T47D (cell line): ENCODE data around the gene SURF6.
"Not testable (repeated sequence)": the region's sequence is repeated elsewhere in the genome, so short reads cannot be mapped to it uniquely, and the experiment has no call there.

Source experiments
- DNase-seq, 2 experiments: peaks; one replicate each; pipeline versions ENCODE4 v3.0.0 to v3.0.0-alpha.2; 2011 to 2012; ENCODE audit warnings: low read depth in 1 of 2, low spot score in 1 of 2
- JUND ChIP-seq: IDR thresholded peaks from 2 replicates; pipeline ENCODE4 v1.6.1; 2012; ENCODE audit warnings: low read depth
- in situ Hi-C: cut with HindIII; loops from 2 replicates; pipeline ENCODE4 v1.10.0; 2016; ENCODE audit warnings: low sequenced_read_pairs, low pct_unique_long_range_greater_than_20kb

SURF6 gene

DNA sequence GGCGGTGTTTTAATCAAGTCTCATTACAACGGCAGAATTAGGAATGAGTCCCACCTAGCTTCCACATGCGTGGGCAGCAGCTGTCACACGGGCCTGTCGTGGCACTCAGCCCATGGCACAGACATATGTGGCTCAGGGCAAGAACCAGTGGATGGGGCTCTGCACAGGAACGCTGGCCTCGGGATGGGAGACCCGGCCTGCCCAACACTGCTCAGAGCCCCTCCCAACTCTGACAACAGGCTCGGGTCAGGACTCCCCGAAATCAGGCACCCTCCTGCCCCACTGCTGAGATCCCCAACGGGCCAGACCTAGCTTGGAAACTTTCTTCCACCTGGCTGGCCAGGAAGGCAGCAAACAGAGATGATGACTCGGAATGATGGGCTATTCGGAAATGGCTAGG, 4.9 kb upstream of the SURF6 start:
- TF ChIP-seq JUND, result no peak
- DNase-seq, result no peak
- in situ Hi-C loops, result no loop called here

DNA sequence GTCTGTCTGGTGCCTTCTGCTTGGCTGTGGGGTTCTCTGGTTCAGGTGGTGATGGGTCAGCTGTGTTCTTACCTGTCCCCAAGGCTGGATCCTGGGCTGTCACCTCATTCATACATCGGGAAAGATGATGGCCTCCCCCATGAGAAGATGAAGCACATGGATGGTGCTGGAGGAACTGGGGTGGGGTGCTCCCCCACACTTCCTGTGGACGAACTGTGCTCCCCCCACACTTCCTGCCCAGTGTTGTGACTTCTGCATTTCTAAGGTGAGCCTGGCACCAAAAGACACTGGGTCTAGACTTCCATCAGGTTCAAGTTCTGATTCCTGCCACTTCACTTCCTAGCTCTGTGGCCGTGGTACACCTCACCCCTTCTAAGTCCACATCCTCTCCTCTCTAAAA, 4.3 kb upstream of the SURF6 start:
- no peak for DNase-seq
- in situ Hi-C loops, result no loop called here

DNA sequence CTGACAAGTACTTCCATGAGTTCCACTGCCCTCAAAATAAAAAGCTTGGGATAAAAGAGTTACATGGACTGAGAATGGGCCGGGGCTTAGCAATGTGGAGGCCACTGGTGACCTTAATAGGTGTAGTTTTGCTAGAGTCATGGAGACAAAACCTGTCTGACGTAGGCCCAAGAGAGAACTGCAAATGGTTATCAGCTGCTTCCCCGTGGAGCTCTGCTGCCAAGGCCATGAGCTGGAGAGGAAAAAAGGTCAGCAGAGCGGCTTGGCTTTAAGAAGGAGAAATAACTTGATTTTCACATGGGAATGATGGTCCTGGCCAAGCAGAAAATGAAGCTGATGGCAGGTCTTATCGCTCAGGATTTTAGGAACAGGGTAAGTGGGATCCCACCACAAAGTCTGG, 3.7 kb upstream of the SURF6 start:
- no peak for DNase-seq
- in situ Hi-C loops, result no loop called here
- no peak for TF ChIP-seq JUND

More for the DNA sequence above, 4.3 kb upstream of the SURF6 start:
- no peak for TF ChIP-seq JUND

DNA sequence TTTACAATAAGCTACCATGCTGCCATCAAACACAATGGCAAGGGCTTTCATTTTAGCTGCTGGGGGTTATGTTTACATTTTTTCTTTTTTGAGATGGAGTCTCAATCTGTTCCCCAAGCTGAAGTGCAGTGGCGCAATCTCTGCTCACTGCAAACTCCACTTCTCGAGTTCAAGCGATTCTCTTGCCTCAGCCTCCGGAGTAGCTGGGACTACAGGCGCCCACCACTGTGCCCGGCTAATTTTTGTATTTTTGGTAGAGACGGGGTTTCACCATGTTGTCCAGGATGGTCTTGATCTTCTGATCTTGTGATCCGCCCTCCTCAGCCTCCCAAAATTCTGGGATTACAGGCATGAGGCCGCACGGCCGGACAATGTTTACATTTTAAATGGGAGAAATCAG, 1.1 kb downstream of the SURF6 start:
- DNase-seq, in situ Hi-C loops: not testable (repeated sequence)

DNA sequence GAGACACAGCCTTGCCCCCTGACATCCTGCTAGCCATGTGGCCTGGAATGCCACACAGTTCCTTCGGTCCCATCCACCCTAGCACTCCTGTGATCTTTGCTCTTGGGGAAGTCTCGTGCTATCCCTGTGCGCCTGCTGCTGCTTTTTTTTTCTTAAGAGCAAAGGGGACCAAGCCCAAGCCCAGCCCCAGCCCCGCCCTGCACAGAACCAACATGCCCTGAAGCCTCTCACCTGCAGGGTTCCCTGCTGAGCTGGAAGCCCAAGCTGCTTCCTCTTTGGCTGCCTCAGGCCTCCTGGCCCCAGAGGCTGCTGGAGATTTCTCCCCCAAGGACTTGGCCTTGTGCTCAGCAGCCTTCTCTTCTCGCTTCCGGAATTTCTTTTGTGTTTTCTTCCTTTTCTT, 1.8 kb downstream of the SURF6 start:
- in situ Hi-C loops, result no loop called here
- DNase-seq, result no peak
- TF ChIP-seq JUND, result no peak

DNA sequence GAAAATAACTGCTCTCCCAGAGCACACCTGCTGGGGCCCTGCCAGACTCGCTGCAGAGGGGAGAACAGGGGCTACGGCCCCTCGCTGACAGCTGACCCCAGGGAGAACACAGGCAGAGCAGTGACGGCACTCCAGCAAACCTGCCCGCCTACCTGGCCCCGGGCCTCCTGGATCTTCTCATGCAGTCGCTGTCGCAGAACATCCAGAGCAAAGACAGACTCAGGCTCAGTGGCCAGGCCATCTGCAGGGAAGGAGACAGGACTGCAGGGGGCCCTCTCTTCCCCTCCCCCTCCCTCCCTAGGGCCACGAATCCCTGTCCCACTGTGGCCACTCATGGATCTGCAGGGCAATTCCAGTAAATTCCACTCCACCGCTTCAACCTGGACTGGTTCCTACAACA, 2.4 kb downstream of the SURF6 start:
- no peak for TF ChIP-seq JUND
- DNase-seq, result no peak
- in situ Hi-C loops, result no loop called here

DNA sequence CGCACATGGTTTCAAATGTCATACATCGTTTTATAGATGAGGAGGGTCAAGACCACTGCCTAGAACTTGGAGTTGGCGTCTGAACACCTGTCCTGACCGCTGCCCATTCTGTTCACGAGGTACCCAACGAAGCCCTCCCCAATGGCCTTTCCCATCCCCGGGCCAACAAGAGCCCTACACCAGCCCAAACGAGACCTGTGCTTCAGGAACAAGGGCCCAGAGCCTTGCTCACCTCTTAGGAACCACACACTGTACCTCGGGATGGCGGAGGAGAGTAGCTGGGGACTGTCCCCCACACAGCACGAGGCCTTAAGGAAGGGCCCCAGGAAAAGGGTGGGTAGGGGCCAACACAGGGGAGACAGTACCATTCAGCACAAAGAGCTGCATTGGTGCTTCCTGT, 3.0 kb downstream of the SURF6 start:
- no peak for TF ChIP-seq JUND
- DNase-seq, result no peak
- in situ Hi-C loops, result no loop called here

DNA sequence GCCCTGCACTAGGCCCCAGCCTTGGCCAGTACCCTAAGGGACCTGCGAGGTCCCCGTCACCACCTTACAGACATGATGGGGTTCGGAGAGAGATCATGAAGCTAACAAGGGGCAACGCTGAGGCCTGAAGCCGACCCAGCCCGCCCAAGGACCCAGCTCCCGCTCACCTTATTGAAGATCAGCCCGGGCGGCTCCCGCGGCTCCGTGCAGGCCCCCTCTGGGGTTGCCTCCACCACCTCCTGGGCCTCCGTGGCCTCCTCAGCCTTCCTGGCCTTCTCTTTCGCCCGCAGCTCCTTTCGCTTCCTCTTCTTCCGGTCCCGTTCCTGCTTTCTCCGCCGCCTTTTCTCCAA, 3.6 kb downstream of the SURF6 start:
- no peak for TF ChIP-seq JUND
- no peak for DNase-seq
- in situ Hi-C loops, result no loop called here

DNA sequence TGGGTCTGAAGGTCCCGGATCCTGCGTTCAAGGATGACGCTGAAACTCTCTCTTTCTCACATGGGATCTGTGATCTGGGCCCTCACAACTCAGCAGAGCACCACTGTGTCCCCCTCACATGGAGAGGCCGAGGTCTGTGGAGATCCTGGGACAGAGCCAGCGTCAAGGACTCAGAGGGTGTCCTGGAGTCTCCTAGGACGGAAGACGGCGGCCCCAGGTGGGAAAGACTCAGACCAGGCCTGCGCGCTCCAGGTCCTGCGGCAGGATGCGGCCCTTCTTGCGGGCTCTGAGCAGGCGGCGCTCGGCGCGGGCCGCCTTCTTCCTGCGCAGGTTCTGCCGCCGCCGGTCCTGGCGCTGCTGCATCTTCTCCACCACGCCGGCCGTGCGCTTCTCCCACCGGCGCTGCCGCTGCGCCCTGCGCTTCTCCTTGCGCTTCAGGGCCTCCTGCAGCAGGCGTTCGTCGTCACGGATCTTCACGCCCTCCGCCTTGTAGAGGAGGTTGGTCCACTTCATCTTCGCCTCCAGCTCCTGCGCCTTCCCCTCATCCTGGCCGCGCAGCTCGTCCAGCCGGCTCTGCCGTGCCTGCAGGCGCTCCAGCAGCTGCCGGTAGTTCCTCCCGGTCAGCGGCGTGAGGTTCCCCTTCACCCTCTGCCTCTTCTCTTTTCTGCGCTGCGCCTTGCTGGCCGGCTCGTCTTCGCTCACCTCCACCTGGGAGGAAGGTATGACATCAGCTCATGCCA, 4.2 kb downstream of the SURF6 start:
- in situ Hi-C loops, result no loop called here
- DNase-seq, result no peak
- no peak for TF ChIP-seq JUND

DNA sequence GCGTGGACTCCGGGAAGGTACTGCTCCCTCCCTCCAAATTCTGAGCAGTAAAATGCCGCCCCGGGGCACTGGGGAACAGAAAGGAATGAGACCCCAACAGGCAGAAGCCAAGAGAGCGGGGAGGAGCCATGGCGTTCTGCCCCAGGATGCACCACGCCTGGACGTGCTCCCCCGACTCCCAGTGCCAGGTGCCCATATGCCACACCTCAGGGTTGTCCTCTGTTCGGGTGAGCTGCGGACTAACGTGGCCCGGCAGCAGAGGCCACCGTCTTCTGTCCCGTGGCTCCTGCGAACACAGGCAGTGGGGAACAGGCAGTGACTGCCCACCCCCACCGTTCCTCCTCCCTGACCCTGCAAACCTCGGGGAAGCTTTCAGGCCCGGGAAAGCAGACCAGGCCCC, 4.8 kb downstream of the SURF6 start:
- in situ Hi-C loops, result no loop called here
- no peak for TF ChIP-seq JUND
- DNase-seq, result no peak

DNA sequence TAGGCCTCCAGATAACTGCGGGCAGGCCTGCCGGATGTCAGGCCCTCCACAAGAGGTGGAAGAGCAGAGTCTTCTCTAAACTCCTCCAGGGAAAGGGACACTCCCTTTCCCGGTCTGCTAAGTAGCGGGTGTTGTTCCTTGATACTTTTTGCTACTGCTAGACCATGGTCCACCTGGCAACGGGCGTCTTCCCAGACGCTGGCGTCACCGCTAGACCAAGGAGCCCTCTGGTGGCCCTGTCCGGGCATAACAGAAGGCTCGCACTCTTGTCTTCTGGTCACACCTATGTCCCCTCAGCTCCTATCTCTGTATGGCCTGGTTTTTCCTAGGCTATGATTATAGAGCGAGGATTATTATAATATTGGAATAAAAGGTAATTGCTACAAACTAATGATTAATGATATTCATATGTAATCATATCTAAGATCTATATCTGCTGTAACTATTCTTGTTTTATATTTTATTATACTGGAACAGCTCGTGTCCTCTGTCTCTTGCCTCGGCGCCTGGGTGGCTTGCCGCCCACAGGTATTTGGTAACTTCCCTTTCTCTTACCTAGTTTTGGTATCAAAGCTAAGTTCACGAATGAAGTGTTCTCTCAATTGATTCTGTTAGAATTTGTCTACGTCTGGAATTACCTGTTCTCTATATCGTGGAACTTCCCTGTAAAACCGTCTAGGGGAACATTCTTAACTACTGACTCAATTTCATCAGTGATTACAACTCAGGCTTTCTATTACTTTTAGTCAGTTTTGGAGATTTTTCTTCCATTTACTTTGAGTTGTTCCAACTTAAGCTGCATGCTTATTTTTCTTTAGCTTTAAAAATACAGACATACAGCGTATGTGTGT, 6.5 kb downstream of the SURF6 start:
- DNase-seq, result peak in 1 of 2 experiments; percentile 64
- in situ Hi-C loops, result not testable (repeated sequence)

DNA sequence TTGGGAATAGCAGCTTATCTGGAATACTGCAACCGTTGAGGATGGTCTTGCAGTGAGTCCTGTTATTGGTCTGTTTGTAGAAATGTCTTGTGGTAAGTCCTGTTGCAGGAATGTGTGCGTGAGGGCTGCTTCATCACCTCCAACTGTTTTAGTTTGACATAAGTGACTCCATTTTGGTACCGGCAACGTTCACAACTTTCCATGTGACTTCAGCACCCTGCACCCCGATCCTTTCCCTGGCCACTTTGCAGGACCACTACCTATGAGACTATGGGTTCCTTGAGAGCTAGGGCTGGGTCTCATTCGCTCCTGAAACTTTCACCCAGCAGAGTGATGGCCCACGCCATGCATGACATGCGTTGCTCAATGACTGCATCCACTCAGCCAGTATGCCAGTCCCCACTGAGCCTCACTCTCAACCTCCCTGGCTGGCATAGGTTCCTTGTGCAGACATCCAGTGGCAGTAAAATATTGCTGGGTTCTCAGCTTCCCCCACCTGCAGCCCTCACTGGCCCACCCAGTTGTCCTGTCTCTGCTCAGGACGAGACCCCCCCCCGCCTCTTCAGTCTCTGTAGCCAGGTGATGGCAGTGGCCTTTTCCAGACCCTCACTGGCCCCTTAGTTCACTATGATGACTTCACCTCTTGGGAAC, 8.0 kb downstream of the SURF6 start:
- no peak for DNase-seq
- TF ChIP-seq JUND, result no peak
- in situ Hi-C loops, result no loop called here

DNA sequence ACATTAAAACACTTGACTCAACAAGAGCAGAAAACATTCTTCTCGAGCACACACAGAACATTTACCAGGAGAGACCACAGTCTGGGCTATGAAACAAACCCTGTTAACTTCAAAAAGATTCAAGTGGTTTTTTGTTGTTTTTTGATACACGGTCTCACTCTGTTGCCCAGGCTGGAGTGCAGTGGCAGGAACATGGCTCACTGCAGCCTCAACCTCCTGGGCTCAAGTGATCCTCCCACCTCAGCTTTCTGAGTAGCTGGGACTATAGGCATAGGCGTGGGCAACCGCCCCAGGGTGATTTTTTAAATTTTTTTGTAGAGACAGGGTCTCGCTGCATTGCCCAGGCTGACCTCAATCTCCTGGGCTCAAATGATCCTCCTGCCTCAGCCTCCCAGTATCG, 9.0 kb downstream of the SURF6 start:
- in situ Hi-C loops, DNase-seq: not testable (repeated sequence)
